ENCODE measurements around the gene SEMA6C.
"Not testable (repeated sequence)": the region's sequence is repeated elsewhere in the genome, so short reads cannot be mapped to it uniquely, and the experiment has no call there.

SEMA6C gene, protein sequence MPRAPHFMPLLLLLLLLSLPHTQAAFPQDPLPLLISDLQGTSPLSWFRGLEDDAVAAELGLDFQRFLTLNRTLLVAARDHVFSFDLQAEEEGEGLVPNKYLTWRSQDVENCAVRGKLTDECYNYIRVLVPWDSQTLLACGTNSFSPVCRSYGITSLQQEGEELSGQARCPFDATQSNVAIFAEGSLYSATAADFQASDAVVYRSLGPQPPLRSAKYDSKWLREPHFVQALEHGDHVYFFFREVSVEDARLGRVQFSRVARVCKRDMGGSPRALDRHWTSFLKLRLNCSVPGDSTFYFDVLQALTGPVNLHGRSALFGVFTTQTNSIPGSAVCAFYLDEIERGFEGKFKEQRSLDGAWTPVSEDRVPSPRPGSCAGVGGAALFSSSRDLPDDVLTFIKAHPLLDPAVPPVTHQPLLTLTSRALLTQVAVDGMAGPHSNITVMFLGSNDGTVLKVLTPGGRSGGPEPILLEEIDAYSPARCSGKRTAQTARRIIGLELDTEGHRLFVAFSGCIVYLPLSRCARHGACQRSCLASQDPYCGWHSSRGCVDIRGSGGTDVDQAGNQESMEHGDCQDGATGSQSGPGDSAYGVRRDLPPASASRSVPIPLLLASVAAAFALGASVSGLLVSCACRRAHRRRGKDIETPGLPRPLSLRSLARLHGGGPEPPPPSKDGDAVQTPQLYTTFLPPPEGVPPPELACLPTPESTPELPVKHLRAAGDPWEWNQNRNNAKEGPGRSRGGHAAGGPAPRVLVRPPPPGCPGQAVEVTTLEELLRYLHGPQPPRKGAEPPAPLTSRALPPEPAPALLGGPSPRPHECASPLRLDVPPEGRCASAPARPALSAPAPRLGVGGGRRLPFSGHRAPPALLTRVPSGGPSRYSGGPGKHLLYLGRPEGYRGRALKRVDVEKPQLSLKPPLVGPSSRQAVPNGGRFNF

DNA sequence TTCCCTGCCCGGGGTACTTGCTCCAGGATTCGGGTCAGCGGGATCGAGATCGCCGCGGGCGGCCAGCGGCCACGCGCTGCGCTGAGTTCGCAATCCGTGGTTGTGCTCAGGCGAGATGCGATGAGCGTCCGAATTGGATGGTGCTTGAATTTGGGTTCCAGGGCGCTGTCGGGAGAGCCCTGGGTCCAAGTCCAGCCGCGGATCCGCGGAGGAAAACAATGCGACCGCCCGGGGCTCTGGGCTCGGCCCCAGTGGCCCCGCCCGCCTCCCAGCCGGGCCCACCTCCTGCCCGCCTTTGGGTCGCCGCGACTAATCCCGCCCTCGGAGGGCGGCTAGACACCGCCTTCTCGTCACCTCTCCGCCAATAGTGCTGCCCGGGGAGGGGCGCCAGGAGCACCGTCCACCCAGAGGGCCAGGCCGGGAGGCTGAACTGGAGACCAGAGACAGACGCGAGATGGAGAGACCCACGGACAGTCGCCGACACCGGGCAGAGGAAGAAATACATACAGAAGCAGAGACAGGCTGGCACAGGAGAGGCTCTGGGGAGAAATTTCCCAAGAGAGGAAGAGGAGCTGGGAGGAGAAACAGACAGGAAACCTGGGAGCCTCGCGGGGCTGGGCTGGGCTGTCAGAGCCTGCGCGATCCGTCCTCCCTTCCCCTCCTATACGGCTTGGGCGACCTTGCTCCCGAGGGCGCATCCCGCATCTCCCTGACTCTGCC is at the start of gene SEMA6C:
TSS of gene SEMA6C (minus strand) at position 220 of the 720 bp plus-strand sequence. CDS start 4,010 bp downstream, outside the sequence.
- peak; percentile 89 for DNase-seq (ENCODE audit: low spot score)

DNA sequence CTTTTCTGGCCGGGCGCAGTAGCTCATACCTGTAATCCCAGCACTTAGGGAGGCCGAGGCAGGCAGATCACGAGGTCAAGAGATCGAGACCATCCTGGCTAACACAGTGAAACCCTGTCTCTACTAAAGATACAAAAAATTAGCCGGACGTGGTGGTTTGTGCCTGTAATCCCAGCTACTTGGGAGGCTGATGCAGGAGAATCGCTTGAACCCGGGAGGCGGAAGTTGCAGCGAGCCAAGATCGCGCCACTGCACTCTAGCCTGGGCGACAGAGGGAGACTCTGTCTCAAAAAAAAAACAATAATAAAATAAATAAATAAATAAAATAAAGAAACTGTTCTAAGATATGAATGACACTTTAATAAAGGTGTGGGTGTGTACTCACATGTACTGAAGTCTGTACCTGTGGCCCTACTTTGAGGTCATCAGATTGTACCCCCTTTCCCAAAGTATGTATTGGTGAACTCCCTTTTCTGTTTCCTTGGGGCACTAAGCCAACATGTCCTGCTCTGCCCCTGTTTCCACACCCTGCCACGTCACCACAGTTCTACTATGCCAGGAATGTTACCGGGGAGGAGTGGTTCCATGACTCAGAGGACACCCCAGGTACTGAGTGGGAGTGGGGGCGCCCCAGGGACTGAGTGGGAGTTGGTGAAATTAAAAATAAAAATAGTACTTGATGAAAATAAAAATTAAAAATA is 48.6 kb upstream of the SEMA6C start:
- not testable (repeated sequence) for DNase-seq (ENCODE audit: low spot score)

DNA sequence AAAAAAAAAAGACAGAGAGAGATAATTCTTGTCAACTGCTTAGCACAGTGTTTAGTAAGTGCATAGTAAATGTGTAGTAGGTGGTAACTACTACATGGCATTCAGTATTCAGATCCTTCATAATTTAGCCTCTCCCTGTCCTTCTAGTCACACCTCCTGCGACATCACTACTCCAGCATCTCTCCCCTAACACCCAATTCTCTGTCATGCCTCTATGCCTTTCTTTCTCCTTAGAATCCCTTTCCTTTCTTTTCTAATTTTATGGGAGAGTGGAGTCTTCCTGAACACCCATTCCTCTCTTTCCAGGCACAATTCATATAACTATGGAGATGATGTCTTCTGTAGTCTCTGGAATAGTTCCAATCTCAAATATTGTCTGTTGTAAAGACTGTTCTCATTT is 47.4 kb upstream of the SEMA6C start:
- DNase-seq (ENCODE audit: low spot score) = no peak

DNA sequence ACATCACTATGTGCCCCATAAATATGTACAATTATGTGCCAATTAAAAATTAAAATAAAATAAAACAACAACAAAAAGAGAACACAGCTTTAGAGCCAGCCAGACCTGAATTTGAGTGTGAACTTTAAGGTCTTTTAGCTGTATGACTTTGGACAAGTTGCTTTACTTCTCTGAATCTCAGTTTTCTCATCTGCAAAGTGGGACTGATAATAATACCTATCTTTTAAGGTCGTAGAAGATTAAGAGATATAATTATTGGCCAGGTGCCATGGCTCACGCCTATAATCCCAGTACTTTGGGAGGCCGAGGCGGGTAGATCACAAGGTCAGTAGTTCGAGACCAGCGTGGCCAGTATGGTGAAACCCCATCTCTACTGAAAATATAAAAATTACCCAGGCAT is 46.9 kb upstream of the SEMA6C start:
- DNase-seq (ENCODE audit: low spot score) = no peak

DNA sequence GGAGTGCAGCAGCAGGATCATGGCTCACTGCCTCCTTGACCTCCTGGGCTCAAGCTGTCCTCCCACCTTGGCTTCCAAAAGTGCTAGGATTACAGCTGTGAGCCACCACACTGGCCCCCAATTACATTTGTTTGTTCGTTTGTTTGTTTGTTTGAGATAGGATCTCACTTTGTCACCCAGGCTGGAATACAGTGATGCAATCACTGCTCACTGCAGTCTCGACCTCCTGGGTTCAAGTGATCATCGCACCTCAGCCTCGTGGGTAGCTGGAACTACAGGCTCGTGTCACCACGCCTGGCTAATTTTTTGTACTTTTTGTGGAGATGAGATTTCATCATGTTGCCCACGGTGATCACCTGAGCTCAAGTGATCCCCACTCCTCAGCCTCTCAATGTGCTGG is 45.6 kb upstream of the SEMA6C start:
- no peak for DNase-seq (ENCODE audit: low spot score)

DNA sequence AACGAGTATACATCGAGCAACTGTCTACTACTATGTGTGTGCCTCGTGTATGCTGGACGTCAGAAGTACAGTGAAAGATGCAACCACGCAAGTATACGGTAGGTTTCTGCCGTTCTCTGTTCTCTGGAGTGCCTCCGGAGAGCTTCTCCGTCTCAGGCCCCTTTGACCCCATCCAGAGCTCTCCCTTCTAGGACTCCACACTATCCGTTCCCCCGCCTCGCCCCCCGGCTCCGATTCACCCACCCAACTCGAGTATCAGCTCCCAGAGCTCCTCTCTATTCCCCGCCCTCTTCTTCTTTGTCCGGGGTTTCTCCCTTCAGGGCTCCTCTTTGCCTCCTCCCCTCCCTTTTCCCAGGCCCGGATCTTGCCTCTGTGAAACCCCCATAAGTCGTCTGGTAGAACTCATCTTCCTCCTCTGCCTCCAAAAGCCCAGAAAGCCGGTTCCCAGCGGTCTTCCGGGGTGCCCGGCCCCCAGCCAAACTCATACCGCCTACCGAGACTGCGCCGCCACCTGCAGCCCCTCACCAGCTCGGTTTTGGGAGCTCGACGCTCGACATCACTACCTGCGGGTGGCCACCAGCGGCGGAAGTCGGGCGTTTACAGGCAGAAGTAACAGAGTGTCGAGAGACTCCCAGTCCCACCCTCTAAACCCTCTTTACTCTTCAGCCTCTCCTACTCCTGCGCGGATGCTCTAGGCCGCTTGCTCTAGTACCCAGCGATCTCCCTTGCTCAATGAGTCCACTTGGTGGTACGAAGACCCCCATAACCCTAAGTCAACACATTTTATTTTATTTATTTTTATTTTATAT is 43.4 kb upstream of the SEMA6C start, which contains the start of gene VPS72:
TSS of gene VPS72 (minus strand) at position 561 of the 809 bp plus-strand sequence. CDS start at position 485, 76 bp downstream.
- DNase-seq (ENCODE audit: low spot score) = peak; percentile 98

DNA sequence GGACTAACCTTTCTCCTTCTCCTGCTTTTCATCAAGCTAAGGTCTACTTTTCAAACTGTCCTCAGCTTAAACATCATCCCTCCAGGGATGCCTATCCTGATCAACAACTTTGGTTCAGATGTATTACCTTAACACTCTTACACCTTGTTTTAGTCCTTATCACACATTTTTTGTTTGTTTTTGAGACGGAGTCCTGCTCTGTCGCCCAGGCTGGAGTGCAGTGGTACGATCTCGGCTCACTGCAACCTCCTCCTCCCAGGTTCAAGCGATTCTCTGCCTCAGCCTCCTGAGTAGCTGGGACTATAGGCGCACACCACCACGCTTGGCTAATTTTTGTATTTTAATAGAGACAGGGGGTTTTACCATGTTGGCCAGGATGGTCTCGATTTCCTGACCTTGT is 42.2 kb upstream of the SEMA6C start:
- not testable (repeated sequence) for DNase-seq (ENCODE audit: low spot score)

DNA sequence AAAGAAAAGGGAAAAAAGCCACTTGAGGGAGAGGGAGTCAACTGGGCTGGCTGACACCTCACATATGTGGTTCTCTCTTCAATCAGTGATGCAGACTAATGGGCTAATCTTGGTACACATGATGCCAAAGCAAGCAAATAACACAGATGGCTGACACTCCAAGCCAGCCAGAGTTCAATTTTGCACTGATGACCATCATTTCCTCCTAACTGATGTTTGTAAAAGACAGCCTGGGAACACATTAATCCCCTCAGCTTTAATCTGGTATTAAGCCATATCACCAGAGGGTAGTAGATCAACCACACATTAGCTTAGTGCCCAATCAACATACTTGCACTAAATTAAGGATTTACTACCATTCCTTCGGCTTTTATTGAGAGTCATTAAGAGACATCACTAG is 40.8 kb upstream of the SEMA6C start:
- no peak for DNase-seq (ENCODE audit: low spot score)

DNA sequence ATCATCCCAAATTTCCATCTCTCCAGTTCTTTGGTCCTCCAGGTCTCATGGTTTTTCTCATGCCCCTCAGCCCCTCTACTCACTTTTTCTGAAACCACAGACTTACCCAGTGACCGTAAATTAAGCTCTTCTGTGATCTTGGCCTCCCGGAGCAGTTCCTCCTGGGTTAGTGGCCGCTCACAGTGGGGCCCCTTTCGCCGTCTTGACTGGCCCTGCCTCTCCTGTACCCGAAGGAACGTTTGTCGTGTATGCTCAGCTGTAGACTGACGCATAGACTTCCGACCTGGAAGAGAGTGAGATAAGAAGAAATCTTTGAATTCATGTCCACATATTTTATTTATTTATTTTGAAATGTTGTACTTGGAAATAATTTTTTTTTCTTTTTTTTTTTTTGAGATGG is 37.8 kb upstream of the SEMA6C start:
- no peak for DNase-seq (ENCODE audit: low spot score)

DNA sequence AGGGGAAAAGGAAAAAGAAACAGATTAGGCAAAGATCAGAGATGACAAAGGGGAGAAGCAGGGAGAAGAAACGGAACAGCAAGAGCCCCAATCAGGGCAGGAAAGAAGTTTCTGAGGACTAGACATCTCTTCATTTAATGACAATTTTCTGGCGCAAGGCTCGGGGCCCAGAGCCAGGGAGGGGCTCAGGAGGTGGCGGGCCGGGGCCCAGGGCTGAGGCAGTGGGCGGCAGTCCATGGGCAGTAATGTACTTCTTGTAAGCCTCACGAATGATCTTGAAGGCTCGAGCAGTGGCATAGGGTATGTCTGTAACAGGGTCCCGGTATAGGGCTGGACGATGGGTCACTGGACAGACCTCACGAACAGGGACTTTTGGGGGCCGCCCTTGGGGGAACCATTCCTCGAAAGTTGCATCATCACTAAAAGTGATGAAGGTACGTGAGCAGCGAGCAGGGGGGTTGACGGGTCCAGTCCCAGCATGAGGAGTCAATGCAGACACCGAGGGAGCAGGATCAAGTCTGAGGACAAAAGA is 30.1 kb upstream of the SEMA6C start:
- DNase-seq (ENCODE audit: low spot score) = no peak

DNA sequence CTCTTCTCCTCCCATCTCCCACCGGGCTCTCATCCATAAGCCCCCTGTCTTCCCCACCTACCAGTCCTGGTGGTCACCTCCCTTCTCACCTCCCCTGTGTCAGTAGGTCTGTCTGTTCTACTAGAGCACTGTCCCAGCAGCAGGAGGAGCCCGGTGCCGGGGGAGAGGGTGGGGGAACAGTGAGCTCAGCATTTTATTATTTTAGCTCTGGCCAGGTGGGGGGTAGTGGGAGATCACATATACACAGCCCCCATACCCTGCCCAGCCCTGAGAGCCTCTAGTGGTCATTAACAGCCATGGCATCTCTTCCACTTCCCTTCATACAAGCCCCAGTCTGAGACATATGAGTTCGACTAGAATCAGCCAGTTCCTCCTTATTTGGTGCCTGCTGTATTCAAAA is 29.4 kb upstream of the SEMA6C start, which contains the start of gene TMOD4:
TSS of gene TMOD4 (minus strand) at position 119 of the 400 bp plus-strand sequence. CDS start 1,106 bp downstream, outside the sequence.
- peak; percentile 75 for DNase-seq (ENCODE audit: low spot score)

DNA sequence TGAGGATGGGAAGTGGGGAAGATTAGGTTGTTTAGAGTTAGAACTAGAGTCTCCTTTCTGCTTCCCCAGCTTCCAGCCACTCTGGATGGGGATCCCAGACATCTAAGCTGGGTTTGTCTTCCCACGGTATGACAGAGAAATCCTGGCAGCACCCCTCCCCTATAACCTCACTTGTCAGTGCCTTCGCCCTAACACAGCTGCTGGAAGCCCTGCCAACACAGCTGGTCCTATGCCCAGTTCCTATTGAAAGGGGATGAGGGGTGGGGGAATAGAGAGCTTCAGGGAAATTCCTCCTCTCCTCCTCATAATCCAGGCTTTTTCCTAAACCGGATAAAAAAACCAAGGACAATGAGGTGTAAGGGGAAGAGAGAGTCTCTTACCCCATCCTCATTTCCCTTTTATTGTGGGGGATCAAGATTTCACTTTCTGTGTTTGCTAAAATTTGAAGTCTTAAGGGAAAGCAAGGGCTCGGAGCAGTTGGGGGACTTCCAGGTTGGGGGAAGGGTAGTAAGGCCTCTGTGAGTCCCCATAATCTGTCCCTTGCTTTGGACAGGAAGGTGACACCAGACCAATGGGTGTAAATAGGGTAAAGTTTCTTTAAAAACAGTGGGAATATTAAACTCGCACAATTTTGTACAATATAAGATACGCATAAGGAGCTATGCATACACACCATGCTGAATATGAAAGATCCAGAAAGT is 28.8 kb upstream of the SEMA6C start:
- DNase-seq (ENCODE audit: low spot score) = no peak

DNA sequence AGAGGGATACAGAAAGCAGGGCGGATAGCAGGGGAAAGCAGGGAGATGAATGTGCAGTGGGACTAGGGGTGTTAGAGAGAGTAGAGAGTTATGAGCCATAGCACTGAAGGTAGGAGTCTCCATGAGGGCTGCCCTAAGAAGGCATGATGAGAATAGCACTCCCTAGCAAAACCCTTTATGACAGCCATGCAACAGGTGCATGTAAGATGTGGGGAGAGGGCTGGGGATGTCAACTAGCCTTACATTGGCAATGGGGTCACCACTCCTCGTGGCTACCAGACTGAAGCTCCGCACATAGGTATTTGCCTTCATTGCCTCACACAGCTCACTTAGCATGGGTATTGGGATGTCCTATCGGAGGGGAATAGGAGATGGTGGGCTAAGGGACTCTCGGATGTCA is 24.8 kb upstream of the SEMA6C start:
- DNase-seq (ENCODE audit: low spot score) = no peak

DNA sequence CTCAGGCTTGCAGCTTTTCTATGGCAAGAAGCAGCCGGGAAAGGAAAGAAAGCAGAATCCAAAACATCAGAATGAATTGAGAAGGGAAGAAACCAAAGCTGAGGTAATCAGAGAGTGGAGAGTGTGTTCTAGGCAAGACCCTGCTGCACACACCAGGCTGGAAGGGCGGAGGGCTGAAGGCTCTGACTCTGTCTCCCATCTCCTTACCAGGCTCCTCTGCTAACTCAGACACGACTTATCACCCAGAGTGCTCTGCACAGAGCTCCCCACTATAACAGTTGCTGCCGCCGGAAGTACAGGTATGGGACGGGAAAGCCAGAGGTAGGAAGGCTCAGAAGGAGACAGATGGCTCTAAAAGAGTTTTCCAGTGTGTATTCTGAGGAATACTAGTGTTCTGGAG is 20.7 kb upstream of the SEMA6C start:
- no peak for DNase-seq (ENCODE audit: low spot score)

DNA sequence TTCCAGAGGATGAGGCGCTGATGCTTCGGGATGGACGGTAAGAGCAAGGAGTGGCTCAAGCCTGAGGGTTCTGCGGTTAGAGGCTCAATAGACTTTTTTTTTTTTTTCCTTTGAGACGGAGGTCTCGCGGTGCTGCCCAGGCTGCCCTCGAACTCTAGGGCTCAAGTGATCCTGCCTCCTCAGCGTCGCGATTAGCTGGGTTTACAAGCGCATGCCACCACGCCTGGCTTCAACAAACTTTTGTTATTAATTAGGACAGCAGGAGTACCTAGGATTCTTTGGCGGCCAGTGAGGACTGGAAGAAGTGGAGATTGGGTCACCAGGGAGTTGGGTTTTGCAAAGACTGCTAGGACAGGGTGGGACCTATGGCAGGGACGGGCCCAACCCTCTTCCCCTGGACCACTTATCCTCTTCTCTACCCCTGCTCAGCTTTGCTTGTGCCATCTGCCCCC is 20.1 kb upstream of the SEMA6C start:
- peak; percentile 66 for DNase-seq (ENCODE audit: low spot score)

DNA sequence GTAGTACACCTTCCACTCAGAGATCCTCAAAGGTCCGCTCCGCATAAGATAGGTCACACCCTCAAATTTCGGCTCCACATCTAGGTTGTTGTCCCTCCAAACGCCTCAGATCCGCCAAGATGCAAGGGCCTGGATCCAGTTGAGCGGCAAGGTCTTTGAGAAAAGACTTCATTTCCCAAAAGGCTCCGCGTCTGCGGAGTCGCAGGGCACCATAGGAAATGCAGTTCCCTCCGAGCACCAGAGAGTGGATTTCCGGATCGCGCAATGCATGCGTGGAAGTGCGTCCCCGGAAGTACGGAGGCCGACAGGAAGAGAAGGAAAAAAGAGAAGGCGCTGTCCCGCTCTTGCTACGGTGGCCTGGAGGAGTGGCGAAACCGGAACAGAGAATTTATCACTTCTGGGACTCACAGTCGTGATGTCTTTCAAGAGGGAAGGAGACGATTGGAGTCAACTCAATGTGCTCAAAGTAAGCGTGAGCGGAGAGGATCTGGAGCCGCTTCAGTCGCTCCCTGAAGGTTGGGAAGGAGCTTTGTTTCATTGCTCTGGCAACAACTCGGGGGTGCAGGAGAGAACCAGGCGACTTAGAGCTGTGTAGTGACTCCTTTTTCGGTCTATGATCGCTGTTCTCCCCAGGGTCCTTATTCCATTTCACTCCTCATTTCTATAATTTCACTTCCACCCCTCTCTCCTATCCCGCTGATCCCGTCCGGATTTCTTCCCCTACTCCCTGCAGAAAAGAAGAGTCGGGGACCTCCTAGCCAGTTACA is 19.5 kb upstream of the SEMA6C start, which contains the start of the genes LYSMD1 and SCNM1:
TSS of gene LYSMD1 (minus strand) at position 165 of the 767 bp plus-strand sequence. CDS start 644 bp downstream, outside the sequence.
TSS of gene SCNM1 (plus strand) at position 407 of the 767 bp plus-strand sequence. CDS start at position 416, 9 bp downstream.
- DNase-seq (ENCODE audit: low spot score) = peak; percentile 100

DNA sequence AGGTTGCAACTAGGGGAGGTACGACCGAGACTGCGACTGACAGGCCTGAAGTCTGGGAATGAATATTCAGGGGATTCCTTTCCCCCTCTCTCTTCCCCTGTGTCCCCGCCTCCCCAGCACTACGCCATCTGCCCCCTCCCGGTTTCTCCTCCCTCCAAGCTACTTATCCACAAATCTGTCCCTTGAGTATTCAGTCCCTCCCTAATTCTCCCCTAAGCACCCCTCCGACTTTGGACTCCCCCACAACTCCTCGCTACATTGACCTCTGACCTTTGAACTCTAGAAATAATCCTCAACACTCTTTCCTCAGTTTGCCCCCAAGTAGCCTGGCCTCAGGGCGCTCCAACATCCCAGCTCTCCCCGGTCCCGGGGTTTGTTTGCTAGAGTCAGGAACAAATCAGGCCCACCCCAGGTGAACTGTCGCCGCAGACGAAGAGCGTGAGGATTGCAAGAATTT is 18.9 kb upstream of the SEMA6C start:
- no peak for DNase-seq (ENCODE audit: low spot score)

DNA sequence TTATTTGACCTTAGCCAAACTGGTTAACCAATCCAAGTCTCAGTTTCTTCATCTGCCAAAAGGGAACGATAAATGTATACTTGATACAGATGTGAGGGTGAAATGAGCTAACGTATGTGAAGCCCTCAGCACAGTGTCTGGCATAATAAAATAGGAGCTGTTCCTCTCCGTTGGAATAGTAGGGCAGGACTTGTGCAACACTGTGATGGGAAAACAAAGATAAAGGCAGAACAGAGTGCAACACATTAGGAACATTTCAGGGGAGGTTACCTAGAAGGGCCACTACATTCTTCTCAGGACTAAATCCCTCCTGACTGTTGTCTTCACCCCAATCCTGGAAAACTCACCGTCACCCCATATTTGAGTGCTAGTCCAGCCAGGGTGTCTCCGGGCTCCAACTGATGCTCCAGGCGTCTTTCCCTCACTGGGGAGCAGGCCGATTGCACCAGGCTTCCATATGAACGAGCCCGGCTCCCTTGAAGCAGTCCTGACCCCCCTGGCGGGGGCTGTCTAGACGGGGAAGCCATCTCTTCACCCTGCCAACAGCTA is 18.4 kb upstream of the SEMA6C start:
- no peak for DNase-seq (ENCODE audit: low spot score)
